ENCODE data around the gene COPZ1.

DNA sequence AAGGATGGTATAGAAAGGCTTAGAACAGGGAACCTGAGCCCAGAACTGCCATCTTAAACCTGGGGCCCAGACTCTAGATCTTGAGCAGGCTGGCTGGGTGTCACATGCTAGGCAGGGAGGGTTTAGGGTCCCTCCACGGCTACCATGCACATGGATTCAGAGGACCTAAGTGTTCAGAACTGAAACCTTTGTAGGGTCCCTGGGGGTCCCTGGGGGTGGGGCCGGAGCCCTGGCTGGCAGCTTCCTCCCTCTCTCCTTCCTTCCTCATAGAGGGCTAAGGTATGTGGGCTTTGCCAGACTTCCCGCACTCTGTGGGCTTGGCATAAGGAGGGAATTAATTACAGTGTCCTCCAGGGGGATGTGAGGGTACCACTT is 64.2 kb downstream of the COPZ1 start:
- TF ChIP-seq, protein P1, sequence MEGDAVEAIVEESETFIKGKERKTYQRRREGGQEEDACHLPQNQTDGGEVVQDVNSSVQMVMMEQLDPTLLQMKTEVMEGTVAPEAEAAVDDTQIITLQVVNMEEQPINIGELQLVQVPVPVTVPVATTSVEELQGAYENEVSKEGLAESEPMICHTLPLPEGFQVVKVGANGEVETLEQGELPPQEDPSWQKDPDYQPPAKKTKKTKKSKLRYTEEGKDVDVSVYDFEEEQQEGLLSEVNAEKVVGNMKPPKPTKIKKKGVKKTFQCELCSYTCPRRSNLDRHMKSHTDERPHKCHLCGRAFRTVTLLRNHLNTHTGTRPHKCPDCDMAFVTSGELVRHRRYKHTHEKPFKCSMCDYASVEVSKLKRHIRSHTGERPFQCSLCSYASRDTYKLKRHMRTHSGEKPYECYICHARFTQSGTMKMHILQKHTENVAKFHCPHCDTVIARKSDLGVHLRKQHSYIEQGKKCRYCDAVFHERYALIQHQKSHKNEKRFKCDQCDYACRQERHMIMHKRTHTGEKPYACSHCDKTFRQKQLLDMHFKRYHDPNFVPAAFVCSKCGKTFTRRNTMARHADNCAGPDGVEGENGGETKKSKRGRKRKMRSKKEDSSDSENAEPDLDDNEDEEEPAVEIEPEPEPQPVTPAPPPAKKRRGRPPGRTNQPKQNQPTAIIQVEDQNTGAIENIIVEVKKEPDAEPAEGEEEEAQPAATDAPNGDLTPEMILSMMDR (conservative IDR thresholded peaks at IDR 0.05; ENCODE audit: low read length) = no peak
- TF ChIP-seq EZH2phosphoT487 (IDR thresholded peaks at IDR 0.05; ENCODE audit: borderline replicate concordance) = no peak

All from Loucy (cell line).